COLO668 (cell line): ENCODE measurements around the gene IFT20.
"Not testable (repeated sequence)": the region's sequence is repeated elsewhere in the genome, so short reads cannot be mapped to it uniquely, and the experiment has no call there.

Experiments
- DNase-seq: peaks from one replicate; lab custom pipeline; 2025; ENCODE audit not compliant: unreplicated experiment; lab: John Stamatoyannopoulos, UW

The IFT20 gene

GRCh38 chr17:28364665-28365363 is 29.5 kb upstream of the IFT20 start, which contains the start of gene SEBOX:
Gene SEBOX, minus strand, starts transcription at chr17:28365199. Its CDS starts 48 bp downstream, at chr17:28365151.
- DNase-seq: no peak

GRCh38 chr17:28363776-28364650 is 28.7 kb upstream of the IFT20 start:
- DNase-seq: no peak

- no peak for DNase-seq
Observed at GRCh38 chr17:28363186-28363585, 27.9 kb upstream of the IFT20 start.

- DNase-seq: no peak
Observed at GRCh38 chr17:28357901-28358197, 22.6 kb upstream of the IFT20 start.

- peak; percentile 89 for DNase-seq
Observed at GRCh38 chr17:28357061-28357900, 22.0 kb upstream of the IFT20 start, which contains the start of gene POLDIP2. Gene POLDIP2, minus strand, starts transcription at chr17:28357527. Its CDS starts 79 bp downstream, at chr17:28357448.

GRCh38 chr17:28350271-28350670 is 15.0 kb upstream of the IFT20 start:
- no peak for DNase-seq

GRCh38 chr17:28348979-28349378 is 13.7 kb upstream of the IFT20 start:
- DNase-seq: no peak

- DNase-seq: no peak
Observed at GRCh38 chr17:28347261-28347891, 12.1 kb upstream of the IFT20 start.

- no peak for DNase-seq
Observed at GRCh38 chr17:28346746-28347246, 11.5 kb upstream of the IFT20 start.

GRCh38 chr17:28346199-28346580 is 10.9 kb upstream of the IFT20 start:
- DNase-seq: no peak

- DNase-seq: no peak
Observed at GRCh38 chr17:28345419-28346198, 10.3 kb upstream of the IFT20 start.

GRCh38 chr17:28344435-28344901 is 9.2 kb upstream of the IFT20 start:
- DNase-seq: no peak

- DNase-seq: no peak
Observed at GRCh38 chr17:28344011-28344410, 8.7 kb upstream of the IFT20 start.

- DNase-seq: no peak
Observed at GRCh38 chr17:28343491-28343932, 8.2 kb upstream of the IFT20 start.

- DNase-seq: no peak
Observed at GRCh38 chr17:28342313-28342712, 7.0 kb upstream of the IFT20 start.

GRCh38 chr17:28341516-28341915 is 6.2 kb upstream of the IFT20 start:
- DNase-seq: no peak

GRCh38 chr17:28340374-28340773 is 5.1 kb upstream of the IFT20 start:
- no peak for DNase-seq

- DNase-seq: no peak
Observed at GRCh38 chr17:28339431-28339830, 4.2 kb upstream of the IFT20 start.

- DNase-seq: not testable (repeated sequence)
Observed at GRCh38 chr17:28338769-28339212, 3.5 kb upstream of the IFT20 start.
